ENCODE data around the gene RNF43. TPM values are rescaled to one million over a fixed set of nuclear protein-coding genes. Genes with fewer than 3 reads are reported as not detected.

The RNF43 gene
- total RNA-seq, 6 experiments from 2014 or later = 1.7 to 11.5 (median 6.0) TPM

- H3K27ac ChIP-seq = no peak overlapping the region
- intact Hi-C loops (cut with DNase I) = loop anchor here (5.0 kb wide), 2 partner anchors 129 to 144 kb away; no protein-coding TSS in a partner anchor
- DNase-seq (no peak), ATAC-seq (no peak)
- H3K4me1 ChIP-seq = no peaks in the 10 kb centered on the region
- H3K27me3 ChIP-seq = no peaks in the 10 kb centered on the region
- TF ChIP-seq CTCF (IDR thresholded peaks at IDR 0.05) (no peak), POLR2A (IDR thresholded peaks at IDR 0.05) (no peak)
- H3K9me3 ChIP-seq = no peaks in the 10 kb centered on the region
- H3K36me3 ChIP-seq = no peaks in the 10 kb centered on the region
- no peak overlapping the region for H3K4me3 ChIP-seq
- WGBS (ENCODE audit: insufficient coverage, low coverage, low lambda C conversion rate, missing lambda C conversion rate) = 68% methylated on average over 5 of the region's 6 CpGs
Observed at GRCh38 chr17:58446086-58446485, 28.8 kb upstream of the RNF43 start.

GRCh38 chr17:58436805-58437239 lies 19.5 kb upstream of the RNF43 start:
- ATAC-seq = no peak
- 55% methylated on average over 5 of the region's 5 CpGs for WGBS (ENCODE audit: insufficient coverage, low coverage, low lambda C conversion rate, missing lambda C conversion rate)
- intact Hi-C loops (cut with DNase I) = no loop called here
- Histone ChIP-seq H3K4me1 (no peaks in the 10 kb centered on the region), H3K27me3 (no peaks in the 10 kb centered on the region), H3K27ac (no peak overlapping the region), H3K4me3 (no peak overlapping the region), H3K36me3 (no peaks in the 10 kb centered on the region), H3K9me3 (no peaks in the 10 kb centered on the region)
- no peak for TF ChIP-seq CTCF (IDR thresholded peaks at IDR 0.05)
- no peak for TF ChIP-seq POLR2A (IDR thresholded peaks at IDR 0.05)
- DNase-seq = no peak

GRCh38 chr17:58436245-58436644 lies 18.9 kb upstream of the RNF43 start:
- no peak for DNase-seq
- Histone ChIP-seq H3K9me3 (no peaks in the 10 kb centered on the region), H3K4me3 (no peak overlapping the region), H3K36me3 (no peaks in the 10 kb centered on the region), H3K27me3 (no peaks in the 10 kb centered on the region), H3K27ac (no peak overlapping the region), H3K4me1 (no peaks in the 10 kb centered on the region)
- ATAC-seq = no peak
- intact Hi-C loops (cut with DNase I) = no loop called here
- no peak for TF ChIP-seq CTCF (IDR thresholded peaks at IDR 0.05)
- no peak for TF ChIP-seq POLR2A (IDR thresholded peaks at IDR 0.05)

GRCh38 chr17:58432806-58433573 lies 15.7 kb upstream of the RNF43 start:
- ATAC-seq (no peak), DNase-seq (no peak)
- Histone ChIP-seq H3K27ac (no peak overlapping the region), H3K4me1 (no peaks in the 10 kb centered on the region), H3K9me3 (no peaks in the 10 kb centered on the region), H3K27me3 (no peaks in the 10 kb centered on the region), H3K4me3 (no peak overlapping the region), H3K36me3 (no peaks in the 10 kb centered on the region)
- TF ChIP-seq POLR2A (IDR thresholded peaks at IDR 0.05) = no peak
- peak in 1 of 4 donors; percentile 6 for TF ChIP-seq CTCF (IDR thresholded peaks at IDR 0.05)
- intact Hi-C loops (cut with DNase I) = loop anchor here in 1 of 2 donors (5.0 kb wide), 1 partner anchor 116 kb away; no protein-coding TSS in a partner anchor
- 75% methylated on average over 7 of the region's 7 CpGs for WGBS (ENCODE audit: insufficient coverage, low coverage, low lambda C conversion rate, missing lambda C conversion rate)

Measured in right lobe of liver (tissue), 6 donors.